HEK293 (cell line): Measurements from ENCODE around the gene PER1.
A peak's percentile ranks its signal among the peaks of the same experiment; 100 is the strongest.

Experiments
- CTCF ChIA-PET: fragments of 350-600 bp; formaldehyde crosslinking; extraction: SDS; loops from one replicate; lab custom pipeline; 2021; ENCODE audit warnings: antibody characterized with exemption; lab: Yijun Ruan, JAX
- POLR2A ChIA-PET: fragments of 300-600 bp; formaldehyde crosslinking; extraction: SDS; loops from one replicate; lab custom pipeline; 2020; ENCODE audit warnings: antibody characterized with exemption, inconsistent platforms; lab: Yijun Ruan, JAX
- H3K27ac ChIP-seq: fragments of 200-500 bp; sonication (Bioruptor generic); 2 replicates; pipeline ENCODE4 v1.5.1; 2014; ENCODE audit warnings: low read depth, low read length, control low read depth, inconsistent platforms; ENCODE audit errors: extremely low read depth
- H3K36me3 ChIP-seq, 2 experiments: fragments of 200-500 bp in 1 of 2; sonication (Bioruptor generic) in 1 of 2; 1 replicate in 1 of 2; 2 replicates in 1 of 2; pipeline ENCODE4 v1.5.1; 2014 to 2017; ENCODE audit warnings: inconsistent platforms in 2 of 2, low read length in 2 of 2; ENCODE audit not compliant: control insufficient read depth in 2 of 2, insufficient read depth in 1 of 2
- H3K4me1 ChIP-seq: fragments of 200-500 bp; sonication (Bioruptor generic); 2 replicates; pipeline ENCODE4 v1.5.1; 2014; ENCODE audit warnings: mild to moderate bottlenecking, low read length, inconsistent platforms; ENCODE audit not compliant: control insufficient read depth, insufficient read depth
- H3K4me3 ChIP-seq: 2 replicates; pipeline ENCODE4 v1.5.1; 2011; ENCODE audit warnings: low read depth, mild to moderate bottlenecking, control low read depth, low read length, moderate library complexity
- H3K9me3 ChIP-seq: fragments of 200-500 bp; sonication (Bioruptor generic); 2 replicates; pipeline ENCODE4 v1.5.1; 2014; ENCODE audit warnings: low read depth, low read length, inconsistent platforms; ENCODE audit not compliant: control insufficient read depth, insufficient read depth
- GLIS2 ChIP-seq: fragments of 450-650 bp; formaldehyde crosslinking; IDR thresholded peaks from 2 replicates; pipeline ENCODE4 v1.5.1; 2016; ENCODE audit warnings: missing biosample characterization, missing genetic modification characterization
- KLF1 ChIP-seq: fragments of 450-650 bp; formaldehyde crosslinking; IDR thresholded peaks from 2 replicates; pipeline ENCODE4 v1.5.1; 2016; ENCODE audit warnings: missing biosample characterization, missing genetic modification characterization
- KLF10 ChIP-seq: fragments of 450-650 bp; IDR thresholded peaks from 2 replicates; pipeline ENCODE4 v1.5.1; 2018; ENCODE audit warnings: missing biosample characterization, mild to moderate bottlenecking, missing genetic modification characterization
- KLF9 ChIP-seq: fragments of 450-650 bp; formaldehyde crosslinking; IDR thresholded peaks from 2 replicates; pipeline ENCODE4 v1.5.1; 2016; ENCODE audit warnings: missing biosample characterization, missing genetic modification characterization, low read depth
- OSR2 ChIP-seq: fragments of 450-650 bp; formaldehyde crosslinking; IDR thresholded peaks from 2 replicates; pipeline ENCODE4 v1.5.1; 2016; ENCODE audit warnings: missing biosample characterization, missing genetic modification characterization
- PRDM1 ChIP-seq: fragments of 450-650 bp; formaldehyde crosslinking; IDR thresholded peaks from 2 replicates; pipeline ENCODE4; 2016; ENCODE audit warnings: missing biosample characterization, missing genetic modification characterization
- SP2 ChIP-seq: fragments of 450-650 bp; formaldehyde crosslinking; IDR thresholded peaks from 2 replicates; pipeline ENCODE4 v1.5.1; 2016; ENCODE audit warnings: missing biosample characterization, missing genetic modification characterization
- TCF7L2 ChIP-seq: IDR thresholded peaks from 2 replicates; pipeline ENCODE4 v1.6.1; 2011; ENCODE audit warnings: low read depth, mild to moderate bottlenecking, inconsistent platforms, low read length, moderate library complexity, borderline replicate concordance
- ZBTB20 ChIP-seq: fragments of 450-650 bp; formaldehyde crosslinking; IDR thresholded peaks from 2 replicates; pipeline ENCODE4 v1.5.1; 2016; ENCODE audit warnings: missing biosample characterization, missing genetic modification characterization
- ZBTB7A ChIP-seq: fragments of 450-650 bp; formaldehyde crosslinking; IDR thresholded peaks from 2 replicates; pipeline ENCODE4 v1.5.1; 2016; ENCODE audit warnings: low read depth, missing biosample characterization, missing genetic modification characterization
- ZBTB8A ChIP-seq: fragments of 450-650 bp; formaldehyde crosslinking; IDR thresholded peaks from 2 replicates; pipeline ENCODE4 v1.5.1; 2016; ENCODE audit warnings: missing biosample characterization, missing genetic modification characterization
- ZFP3 ChIP-seq: fragments of 450-650 bp; formaldehyde crosslinking; IDR thresholded peaks from 2 replicates; pipeline ENCODE4 v1.5.1; 2016; ENCODE audit warnings: low read depth, missing biosample characterization, missing genetic modification characterization
- ZFP69B ChIP-seq: fragments of 450-650 bp; formaldehyde crosslinking; IDR thresholded peaks from 2 replicates; pipeline ENCODE4 v1.5.1; 2016; ENCODE audit warnings: missing biosample characterization, missing genetic modification characterization
- ZNF248 ChIP-seq: fragments of 450-650 bp; formaldehyde crosslinking; IDR thresholded peaks from 2 replicates; pipeline ENCODE4 v1.5.1; 2017; ENCODE audit warnings: missing biosample characterization, missing genetic modification characterization
- ZNF335 ChIP-seq: fragments of 450-650 bp; formaldehyde crosslinking; conservative IDR thresholded peaks from 2 replicates; pipeline ENCODE4 v1.5.1; 2016; ENCODE audit warnings: missing biosample characterization, missing genetic modification characterization
- ZNF391 ChIP-seq: fragments of 450-650 bp; formaldehyde crosslinking; IDR thresholded peaks from 2 replicates; pipeline ENCODE4 v1.5.1; 2016; ENCODE audit warnings: low read depth, missing biosample characterization, missing genetic modification characterization, borderline replicate concordance
- ZNF423 ChIP-seq: fragments of 450-650 bp; formaldehyde crosslinking; IDR thresholded peaks from 2 replicates; pipeline ENCODE4 v1.5.1; 2016; ENCODE audit warnings: missing biosample characterization, missing genetic modification characterization
- ZNF501 ChIP-seq: fragments of 450-650 bp; formaldehyde crosslinking; IDR thresholded peaks from 2 replicates; pipeline ENCODE4 v1.5.1; 2016; ENCODE audit warnings: missing biosample characterization, missing genetic modification characterization
- ZNF510 ChIP-seq: fragments of 450-650 bp; formaldehyde crosslinking; IDR thresholded peaks from 2 replicates; pipeline ENCODE4 v1.5.1; 2018; ENCODE audit warnings: mild to moderate bottlenecking, missing genetic modification characterization, missing biosample characterization; ENCODE audit not compliant: insufficient replicate concordance
- ZNF596 ChIP-seq: fragments of 450-650 bp; IDR thresholded peaks from 2 replicates; pipeline ENCODE4 v1.5.0; 2018; ENCODE audit warnings: missing biosample characterization, mild to moderate bottlenecking, missing genetic modification characterization, moderate library complexity
- ZNF747 ChIP-seq: fragments of 450-650 bp; formaldehyde crosslinking; IDR thresholded peaks from 2 replicates; pipeline ENCODE4 v1.5.1; 2016; ENCODE audit warnings: missing biosample characterization, missing genetic modification characterization
- TF ChIP-seq, protein P1 (sequence below): fragments of 450-650 bp; formaldehyde crosslinking; IDR thresholded peaks from 2 replicates; pipeline ENCODE4 v1.5.1; 2016; ENCODE audit warnings: missing biosample characterization, missing genetic modification characterization
- TF ChIP-seq, protein P2 (sequence below): sonication (generic); formaldehyde crosslinking; IDR thresholded peaks from 2 replicates; pipeline ENCODE4 v1.8.1; 2022; ENCODE audit warnings: mild to moderate bottlenecking, moderate library complexity, missing genetic modification reagents
- TF ChIP-seq, protein P3 (sequence below): fragments of 450-650 bp; formaldehyde crosslinking; IDR thresholded peaks from 2 replicates; pipeline ENCODE4 v1.5.1; 2016; ENCODE audit warnings: missing biosample characterization, missing genetic modification characterization
- TF ChIP-seq, protein P4 (sequence below): fragments of 450-650 bp; formaldehyde crosslinking; IDR thresholded peaks from 2 replicates; pipeline ENCODE4 v1.5.1; 2016; ENCODE audit warnings: missing biosample characterization, missing genetic modification characterization
- TF ChIP-seq, protein P5 (sequence below): fragments of 450-650 bp; formaldehyde crosslinking; IDR thresholded peaks from 2 replicates; pipeline ENCODE4 v1.5.1; 2016; ENCODE audit warnings: missing biosample characterization, missing genetic modification characterization
- TF ChIP-seq, protein P6 (sequence below): fragments of 450-650 bp; formaldehyde crosslinking; IDR thresholded peaks from 2 replicates; pipeline ENCODE4 v1.5.1; 2016; ENCODE audit warnings: missing biosample characterization, missing genetic modification characterization
- TF ChIP-seq, protein P7 (sequence below): fragments of 450-650 bp; formaldehyde crosslinking; IDR thresholded peaks from 2 replicates; pipeline ENCODE4 v1.5.1; 2017; ENCODE audit warnings: missing biosample characterization, missing genetic modification characterization

PER1 gene

DNA sequence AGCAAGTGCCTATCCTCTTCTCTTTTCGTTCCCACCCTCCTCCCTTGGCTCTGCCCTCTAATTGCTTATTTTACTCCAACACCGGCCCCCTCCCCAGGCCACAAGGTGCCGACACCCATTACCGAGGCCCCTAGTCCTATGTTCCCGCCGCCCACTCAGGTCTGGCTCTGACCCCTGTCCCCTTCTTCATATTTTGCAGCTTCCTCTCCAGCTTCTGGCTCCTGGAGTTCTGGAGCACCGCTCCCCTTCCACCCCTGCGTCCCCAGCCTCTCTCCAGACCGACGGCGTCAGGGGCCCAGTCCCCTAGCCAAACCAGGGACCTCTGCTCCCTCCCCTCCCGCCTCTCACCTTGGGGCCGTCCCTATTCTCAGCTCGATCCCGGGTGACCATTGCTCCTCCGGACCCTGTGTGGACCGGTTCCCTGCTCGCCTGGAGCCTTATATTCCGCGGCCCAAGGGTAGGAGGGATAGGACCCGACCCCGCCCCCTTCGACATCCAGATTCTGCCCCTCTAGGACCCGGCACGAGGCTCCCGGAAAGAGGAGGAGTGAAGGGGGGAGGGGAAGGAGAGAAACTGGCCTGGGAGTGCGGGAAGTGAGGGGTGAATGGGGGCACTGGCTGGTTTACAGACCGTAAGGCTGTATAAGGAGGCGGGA, 28.4 kb downstream of the PER1 start, which contains the start of gene HES7:
TSS of gene HES7 (minus strand) at position 412 of the 655 bp plus-strand sequence. CDS start at position 390, 22 bp downstream.
- Histone ChIP-seq H3K36me3 (no peaks in the 10 kb centered on the region), H3K9me3 (no peaks in the 10 kb centered on the region), H3K4me1 (peaks cover 14% of the 10 kb centered on the region), H3K4me3 (peak within 1 kb of the TSS; percentile 70), H3K27ac (peak within 1 kb of the TSS; percentile 21; the same call in 1 of the 2 replicates)
- POLR2A ChIA-PET: interaction anchor here (0.8 to 3.5 kb wide), 10 partner anchors 16 to 172 kb away, joined by 3 to 27 read pairs (median 4); partner anchors contain the start of genes AURKB, BORCS6 and SLC25A35
- CTCF ChIA-PET: interaction anchor here (0.6 to 4.1 kb wide), 11 partner anchors 10 to 260 kb away, joined by 3 to 33 read pairs (median 4); no protein-coding TSS in a partner anchor
- TF ChIP-seq ZNF596 (peak; percentile 8; the same call in 1 of the 2 replicates), OSR2 (0 out of 2 replicates have a peak, but pooled peaks have one; percentile 17), ZNF747 (tag by site-specific recombination) (no peak), PRDM1 (tag by site-specific recombination) (peak; percentile 47), ZFP3 (no peak), KLF9 (peak; percentile 90), ZBTB7A (0 out of 2 replicates have a peak, but pooled peaks have one; percentile 9), TCF7L2 (no peak), SP2 (tag by site-specific recombination) (peak; percentile 84), ZBTB20 (tag by site-specific recombination) (peak; percentile 99), GLIS2 (tag by site-specific recombination) (peak; percentile 76), ZNF510 (tag by site-specific recombination) (no peak), ZNF335 (tag by site-specific recombination) (peak; percentile 78; the same call in 1 of the 2 replicates), ZBTB8A (peak; percentile 65), KLF1 (peak; percentile 70), ZNF391 (tag by site-specific recombination) (peak; percentile 43; the same call in 1 of the 2 replicates), ZFP69B (peak; percentile 43; the same call in 1 of the 2 replicates), ZNF501 (tag by site-specific recombination) (peak; percentile 58; the same call in 1 of the 2 replicates), ZNF423 (tag by site-specific recombination) (0 out of 2 replicates have a peak, but pooled peaks have one; percentile 36), KLF10 (tag by site-specific recombination) (peak; percentile 30; the same call in 1 of the 2 replicates), ZNF248 (tag by site-specific recombination) (no peak)
- TF ChIP-seq, protein P1, sequence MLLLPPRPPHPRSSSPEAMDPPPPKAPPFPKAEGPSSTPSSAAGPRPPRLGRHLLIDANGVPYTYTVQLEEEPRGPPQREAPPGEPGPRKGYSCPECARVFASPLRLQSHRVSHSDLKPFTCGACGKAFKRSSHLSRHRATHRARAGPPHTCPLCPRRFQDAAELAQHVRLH (tag by site-specific recombination): 0 out of 2 replicates have a peak, but pooled peaks have one; percentile 7
- TF ChIP-seq, protein P2, sequence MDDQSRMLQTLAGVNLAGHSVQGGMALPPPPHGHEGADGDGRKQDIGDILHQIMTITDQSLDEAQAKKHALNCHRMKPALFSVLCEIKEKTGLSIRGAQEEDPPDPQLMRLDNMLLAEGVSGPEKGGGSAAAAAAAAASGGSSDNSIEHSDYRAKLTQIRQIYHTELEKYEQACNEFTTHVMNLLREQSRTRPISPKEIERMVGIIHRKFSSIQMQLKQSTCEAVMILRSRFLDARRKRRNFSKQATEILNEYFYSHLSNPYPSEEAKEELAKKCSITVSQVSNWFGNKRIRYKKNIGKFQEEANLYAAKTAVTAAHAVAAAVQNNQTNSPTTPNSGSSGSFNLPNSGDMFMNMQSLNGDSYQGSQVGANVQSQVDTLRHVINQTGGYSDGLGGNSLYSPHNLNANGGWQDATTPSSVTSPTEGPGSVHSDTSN (CRISPR knock-in tag): no peak
- TF ChIP-seq, protein P3, sequence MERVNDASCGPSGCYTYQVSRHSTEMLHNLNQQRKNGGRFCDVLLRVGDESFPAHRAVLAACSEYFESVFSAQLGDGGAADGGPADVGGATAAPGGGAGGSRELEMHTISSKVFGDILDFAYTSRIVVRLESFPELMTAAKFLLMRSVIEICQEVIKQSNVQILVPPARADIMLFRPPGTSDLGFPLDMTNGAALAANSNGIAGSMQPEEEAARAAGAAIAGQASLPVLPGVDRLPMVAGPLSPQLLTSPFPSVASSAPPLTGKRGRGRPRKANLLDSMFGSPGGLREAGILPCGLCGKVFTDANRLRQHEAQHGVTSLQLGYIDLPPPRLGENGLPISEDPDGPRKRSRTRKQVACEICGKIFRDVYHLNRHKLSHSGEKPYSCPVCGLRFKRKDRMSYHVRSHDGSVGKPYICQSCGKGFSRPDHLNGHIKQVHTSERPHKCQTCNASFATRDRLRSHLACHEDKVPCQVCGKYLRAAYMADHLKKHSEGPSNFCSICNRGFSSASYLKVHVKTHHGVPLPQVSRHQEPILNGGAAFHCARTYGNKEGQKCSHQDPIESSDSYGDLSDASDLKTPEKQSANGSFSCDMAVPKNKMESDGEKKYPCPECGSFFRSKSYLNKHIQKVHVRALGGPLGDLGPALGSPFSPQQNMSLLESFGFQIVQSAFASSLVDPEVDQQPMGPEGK (tag by site-specific recombination): peak; percentile 84
- TF ChIP-seq, protein P4, sequence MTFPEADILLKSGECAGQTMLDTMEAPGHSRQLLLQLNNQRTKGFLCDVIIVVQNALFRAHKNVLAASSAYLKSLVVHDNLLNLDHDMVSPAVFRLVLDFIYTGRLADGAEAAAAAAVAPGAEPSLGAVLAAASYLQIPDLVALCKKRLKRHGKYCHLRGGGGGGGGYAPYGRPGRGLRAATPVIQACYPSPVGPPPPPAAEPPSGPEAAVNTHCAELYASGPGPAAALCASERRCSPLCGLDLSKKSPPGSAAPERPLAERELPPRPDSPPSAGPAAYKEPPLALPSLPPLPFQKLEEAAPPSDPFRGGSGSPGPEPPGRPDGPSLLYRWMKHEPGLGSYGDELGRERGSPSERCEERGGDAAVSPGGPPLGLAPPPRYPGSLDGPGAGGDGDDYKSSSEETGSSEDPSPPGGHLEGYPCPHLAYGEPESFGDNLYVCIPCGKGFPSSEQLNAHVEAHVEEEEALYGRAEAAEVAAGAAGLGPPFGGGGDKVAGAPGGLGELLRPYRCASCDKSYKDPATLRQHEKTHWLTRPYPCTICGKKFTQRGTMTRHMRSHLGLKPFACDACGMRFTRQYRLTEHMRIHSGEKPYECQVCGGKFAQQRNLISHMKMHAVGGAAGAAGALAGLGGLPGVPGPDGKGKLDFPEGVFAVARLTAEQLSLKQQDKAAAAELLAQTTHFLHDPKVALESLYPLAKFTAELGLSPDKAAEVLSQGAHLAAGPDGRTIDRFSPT (tag by site-specific recombination): 0 out of 2 replicates have a peak, but pooled peaks have one; percentile 13
- TF ChIP-seq, protein P5, sequence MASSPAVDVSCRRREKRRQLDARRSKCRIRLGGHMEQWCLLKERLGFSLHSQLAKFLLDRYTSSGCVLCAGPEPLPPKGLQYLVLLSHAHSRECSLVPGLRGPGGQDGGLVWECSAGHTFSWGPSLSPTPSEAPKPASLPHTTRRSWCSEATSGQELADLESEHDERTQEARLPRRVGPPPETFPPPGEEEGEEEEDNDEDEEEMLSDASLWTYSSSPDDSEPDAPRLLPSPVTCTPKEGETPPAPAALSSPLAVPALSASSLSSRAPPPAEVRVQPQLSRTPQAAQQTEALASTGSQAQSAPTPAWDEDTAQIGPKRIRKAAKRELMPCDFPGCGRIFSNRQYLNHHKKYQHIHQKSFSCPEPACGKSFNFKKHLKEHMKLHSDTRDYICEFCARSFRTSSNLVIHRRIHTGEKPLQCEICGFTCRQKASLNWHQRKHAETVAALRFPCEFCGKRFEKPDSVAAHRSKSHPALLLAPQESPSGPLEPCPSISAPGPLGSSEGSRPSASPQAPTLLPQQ (tag by site-specific recombination): peak; percentile 10; the same call in 1 of the 2 replicates
- TF ChIP-seq, protein P6, sequence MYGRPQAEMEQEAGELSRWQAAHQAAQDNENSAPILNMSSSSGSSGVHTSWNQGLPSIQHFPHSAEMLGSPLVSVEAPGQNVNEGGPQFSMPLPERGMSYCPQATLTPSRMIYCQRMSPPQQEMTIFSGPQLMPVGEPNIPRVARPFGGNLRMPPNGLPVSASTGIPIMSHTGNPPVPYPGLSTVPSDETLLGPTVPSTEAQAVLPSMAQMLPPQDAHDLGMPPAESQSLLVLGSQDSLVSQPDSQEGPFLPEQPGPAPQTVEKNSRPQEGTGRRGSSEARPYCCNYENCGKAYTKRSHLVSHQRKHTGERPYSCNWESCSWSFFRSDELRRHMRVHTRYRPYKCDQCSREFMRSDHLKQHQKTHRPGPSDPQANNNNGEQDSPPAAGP (tag by site-specific recombination): peak; percentile 13; the same call in 1 of the 2 replicates
- TF ChIP-seq, protein P7, sequence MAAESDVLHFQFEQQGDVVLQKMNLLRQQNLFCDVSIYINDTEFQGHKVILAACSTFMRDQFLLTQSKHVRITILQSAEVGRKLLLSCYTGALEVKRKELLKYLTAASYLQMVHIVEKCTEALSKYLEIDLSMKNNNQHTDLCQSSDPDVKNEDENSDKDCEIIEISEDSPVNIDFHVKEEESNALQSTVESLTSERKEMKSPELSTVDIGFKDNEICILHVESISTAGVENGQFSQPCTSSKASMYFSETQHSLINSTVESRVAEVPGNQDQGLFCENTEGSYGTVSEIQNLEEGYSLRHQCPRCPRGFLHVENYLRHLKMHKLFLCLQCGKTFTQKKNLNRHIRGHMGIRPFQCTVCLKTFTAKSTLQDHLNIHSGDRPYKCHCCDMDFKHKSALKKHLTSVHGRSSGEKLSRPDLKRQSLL: peak; percentile 84
